K562 (cell line): Measurements from ENCODE around the gene DPP3. TPM values are rescaled to one million over a fixed set of nuclear protein-coding genes. Genes with fewer than 3 reads are reported as not detected.
A peak's percentile ranks its signal among the peaks of the same experiment; 100 is the strongest.

Experiments used
- ATAC-seq: fragments of 200-7000 bp; cut with Tn5 transposase; 3 replicates; pipeline ENCODE4 v1.9.1; 2020; ENCODE audit warnings: moderate library complexity
- BruUV-seq: library from RNA; stranded (reverse); fragments of 400-500 nt; replicated peaks from 2 replicates; lab custom pipeline; 2021; lab: Mats Ljungman, UMichigan
- CTCF ChIA-PET: fragments of 300-600 bp; formaldehyde crosslinking; extraction: SDS; loops from one replicate; lab custom pipeline; 2021; ENCODE audit warnings: low intra/inter-chr PET ratio; lab: Yijun Ruan, JAX
- POLR2A ChIA-PET: fragments of 300-600, 350-650 bp; sonication (Branson Sonifier 250); formaldehyde crosslinking; extraction: SDS; loops from one replicate; lab custom pipeline; 2021; ENCODE audit warnings: antibody characterized with exemption, inconsistent platforms; lab: Yijun Ruan, JAX
- DNase-seq, 4 experiments: peaks; one replicate each; pipeline versions ENCODE4 v3.0.0 to v3.0.0-alpha.2; 2011 to 2018; ENCODE audit warnings: low spot score in 3 of 4, mixed read lengths in 3 of 4; ENCODE audit errors: extremely low read depth in 1 of 4
- FAIRE-seq: peaks from 2 replicates; lab custom pipeline; 2011; peaks lifted over from hg19 to GRCh38; lab: Jason Lieb, UNC
- H2AFZ ChIP-seq: 2 replicates; pipeline ENCODE4 v1.6.0; 2011; ENCODE audit warnings: low read depth, low read length, control low read depth, inconsistent platforms
- H3K27ac ChIP-seq: fragments of 200-600 bp; 3 replicates; pipeline ENCODE4 v1.8.0; 2011; ENCODE audit warnings: low read depth, mild to moderate bottlenecking, control low read depth, inconsistent platforms, low read length, moderate library complexity, mixed read lengths; ENCODE audit errors: extremely low read depth
- H3K27me3 ChIP-seq, 2 experiments: fragments of 300-600 bp in 1 of 2; 2 replicates in 1 of 2; 3 replicates in 1 of 2; pipeline versions ENCODE4 v1.6.0 to v1.8.0; 2011; ENCODE audit warnings: inconsistent platforms in 2 of 2, low read length in 2 of 2, mild to moderate bottlenecking in 1 of 2, mixed read lengths in 1 of 2, moderate library complexity in 1 of 2; ENCODE audit not compliant: control insufficient read depth in 2 of 2, insufficient read depth in 2 of 2
- H3K36me3 ChIP-seq: fragments of 300-600 bp; 3 replicates; pipeline ENCODE4 v1.8.0; 2011; ENCODE audit warnings: mild to moderate bottlenecking, low read length, inconsistent platforms; ENCODE audit not compliant: control insufficient read depth, insufficient read depth
- H3K4me1 ChIP-seq, 2 experiments: fragments of 200-600 bp in 1 of 2; replicated peaks in 1 of 2; 2 replicates in 1 of 2; 3 replicates in 1 of 2; pipeline versions ENCODE4 v1.5.1 to v1.8.0; 2011; ENCODE audit warnings: inconsistent platforms in 2 of 2, low read length in 2 of 2, mild to moderate bottlenecking in 1 of 2, mixed read lengths in 1 of 2, moderate library complexity in 1 of 2; ENCODE audit not compliant: control insufficient read depth in 2 of 2, insufficient read depth in 2 of 2
- H3K4me2 ChIP-seq: 2 replicates; pipeline ENCODE4 v1.6.1; 2011; ENCODE audit warnings: low read length, control low read depth, inconsistent platforms, mixed read lengths; ENCODE audit not compliant: insufficient read depth
- H3K4me3 ChIP-seq: fragments of 200-600 bp; sonication (generic), shearing (Covaris generic); 2 replicates; pipeline ENCODE4 v1.5.1; 2016; ENCODE audit warnings: control low read depth, inconsistent platforms
- H3K79me2 ChIP-seq: fragments of 200-600 bp; 3 replicates; pipeline ENCODE4 v1.8.0; 2011; ENCODE audit warnings: low read length, inconsistent platforms; ENCODE audit not compliant: control insufficient read depth, insufficient read depth
- H3K9ac ChIP-seq, 2 experiments: 2 replicates each; pipeline versions ENCODE4 v1.6.0 to v1.6.1; 2011; ENCODE audit warnings: low read depth in 2 of 2, low read length in 2 of 2, control low read depth in 1 of 2, inconsistent platforms in 1 of 2, mild to moderate bottlenecking in 1 of 2, mixed read lengths in 1 of 2; ENCODE audit not compliant: insufficient read depth in 1 of 2
- H3K9me1 ChIP-seq: one replicate; pipeline ENCODE4 v1.6.0; 2011; ENCODE audit warnings: inconsistent platforms, mild to moderate bottlenecking, low read length, moderate library complexity; ENCODE audit not compliant: control insufficient read depth, insufficient read depth
- H3K9me3 ChIP-seq: replicated peaks from 2 replicates; pipeline ENCODE4 v1.5.1; 2011; ENCODE audit warnings: low read depth, low read length, inconsistent platforms; ENCODE audit not compliant: control insufficient read depth, insufficient read depth
- H4K20me1 ChIP-seq: replicated peaks from 2 replicates; pipeline ENCODE4 v1.6.1; 2011; ENCODE audit warnings: low read length, inconsistent platforms, mixed read lengths; ENCODE audit not compliant: control insufficient read depth, insufficient read depth
- CBX5 ChIP-seq: IDR thresholded peaks from 2 replicates; pipeline ENCODE4 v1.6.1; 2014; ENCODE audit warnings: low read depth, borderline replicate concordance
- CTCF ChIP-seq, 3 experiments: IDR thresholded peaks in 2 of 3; conservative IDR thresholded peaks in 1 of 3; 2 replicates each; pipeline ENCODE4 v1.5.1; 2011 to 2012; ENCODE audit warnings: low read length in 3 of 3, mild to moderate bottlenecking in 3 of 3, control low read depth in 2 of 3, improper control_type of control experiment in 1 of 3, inconsistent platforms in 1 of 3, low read depth in 1 of 3, mixed read lengths in 1 of 3, moderate library complexity in 1 of 3; ENCODE audit not compliant: insufficient read depth in 2 of 3
- FOXJ2 ChIP-seq: fragments of 200-800 bp; sonication (Bioruptor generic); IDR thresholded peaks from 2 replicates; pipeline ENCODE4 v1.6.1; 2016; ENCODE audit warnings: missing genetic modification characterization, missing compliant biosample characterization
- HDAC6 ChIP-seq: IDR thresholded peaks from 2 replicates; pipeline ENCODE4 v1.6.1; 2012; ENCODE audit warnings: low read depth, mild to moderate bottlenecking, control low read depth, inconsistent platforms, low read length, moderate library complexity
- HNRNPUL1 ChIP-seq: fragments of 200-400 bp; formaldehyde crosslinking; IDR thresholded peaks from 2 replicates; pipeline ENCODE4 v1.6.1; 2017; ENCODE audit warnings: low read length
- KLF16 ChIP-seq: IDR thresholded peaks from 2 replicates; pipeline ENCODE4 v1.6.1; 2016; ENCODE audit warnings: antibody characterized with exemption
- KLF6 ChIP-seq: fragments of 250-450 bp; sonication (Bioruptor Pico); IDR thresholded peaks from 2 replicates; pipeline ENCODE4 v1.4.0; 2020; ENCODE audit warnings: mild to moderate bottlenecking, moderate library complexity, borderline replicate concordance
- POLR2A ChIP-seq: fragments of 450-650 bp; conservative IDR thresholded peaks from 2 replicates; pipeline ENCODE4 v1.6.1; 2016
- RERE ChIP-seq: sonication (generic); formaldehyde crosslinking; IDR thresholded peaks from 2 replicates; pipeline ENCODE4 v1.8.0; 2023; ENCODE audit warnings: missing genetic modification reagents, mild to moderate bottlenecking, borderline replicate concordance
- RFX7 ChIP-seq: fragments of 250-450 bp; sonication (Bioruptor Pico); IDR thresholded peaks from 2 replicates; pipeline ENCODE4 v1.5.1; 2021; ENCODE audit warnings: mild to moderate bottlenecking
- TCF7L2 ChIP-seq: fragments of 150-350 bp; IDR thresholded peaks from 2 replicates; pipeline ENCODE4 v1.6.1; 2016; ENCODE audit warnings: low read depth, mild to moderate bottlenecking, low read length, moderate library complexity
- TOE1 ChIP-seq, 2 experiments: fragments of 450-650 bp in 1 of 2; sonication (generic) in 1 of 2; formaldehyde crosslinking in 1 of 2; IDR thresholded peaks; 2 replicates each; pipeline versions ENCODE4 v1.7.1 to v1.8.0; 2016 to 2022; ENCODE audit warnings: borderline replicate concordance in 2 of 2, mild to moderate bottlenecking in 2 of 2, antibody characterized with exemption in 1 of 2, inconsistent platforms in 1 of 2, low read depth in 1 of 2, missing genetic modification reagents in 1 of 2, moderate library complexity in 1 of 2
- ZNF57 ChIP-seq: fragments of 450-650 bp; formaldehyde crosslinking; IDR thresholded peaks from 2 replicates; pipeline ENCODE4 v1.4.0; 2020; ENCODE audit warnings: mild to moderate bottlenecking, moderate library complexity
- WGBS: fragments of 100-300 bp; shearing (Covaris generic); methylation state at CpG from one replicate; pipeline ENCODE4 v1.1.6; 2016; ENCODE audit warnings: low coverage, mixed read lengths; ENCODE audit not compliant: insufficient coverage; ENCODE audit errors: missing lambda C conversion rate; 5-methylcytosine and 5-hydroxymethylcytosine counted together
- in situ Hi-C: fragments of 300-500 bp; cut with MboI; formaldehyde crosslinking; loops from 4 replicates; pipeline ENCODE4 v1.15.0; 2018; ENCODE audit warnings: inconsistent platforms, mixed read lengths
- intact Hi-C: fragments of 100-400 bp; cut with micrococcal nuclease; formaldehyde crosslinking; loops from 2 replicates; pipeline ENCODE4 v1.14.2; 2022
- polyA plus RNA-seq, 8 experiments: library from polyadenylated mRNA; depleted of rRNA in 4 of 8; stranded (reverse) in 5 of 8; unstranded in 3 of 8; fragments of >200 nt; fragmentation: Nextera tagmentation in 2 of 8; fragmentation: Illumina TruSeq in 1 of 8; extraction: Ambion mirVana in 2 of 8; extraction: Trizol in 1 of 8; gene quantifications; 2 replicates each; pipeline versions ENCODE4 v1.2.1 to v1.2.3, GENCODE V29; 2011 to 2014; ENCODE audit warnings: inconsistent platforms in 1 of 8, missing spikeins in 1 of 8
- total RNA-seq, 7 experiments: library from RNA; depleted of rRNA in 6 of 7; stranded (reverse); fragments of >200 nt in 6 of 7; fragmentation: Illumina TruSeq in 2 of 7; extraction: Trizol in 2 of 7; gene quantifications; 2 replicates each; pipeline versions ENCODE4 v1.2.1 to v1.2.3, GENCODE V29; 2011 to 2021; ENCODE audit warnings: low replicate concordance in 1 of 7

The DPP3 gene
- total and polyA plus RNA-seq, 9 of the 15 experiments (the other 6 are each of a cell fraction or from before 2014, with no cell fraction given), result 3.7 to 69.2 (median 43.3) TPM

- peak; percentile 83; the same call in 1 of the 2 replicates for TF ChIP-seq FOXJ2 (tag)
- peak; percentile 78 for TF ChIP-seq POLR2A
- TF ChIP-seq CBX5, result no peak
- no peak for TF ChIP-seq HDAC6
- 0 out of 2 replicates have a peak, but pooled peaks have one; percentile 11 for TF ChIP-seq KLF6 (CRISPR knock-in tag)
- no peak for TF ChIP-seq RFX7 (CRISPR knock-in tag)
- TF ChIP-seq HNRNPUL1, result no peak
Observed at GRCh38 chr11:66510271-66510989, 30.2 kb downstream of the DPP3 start, which contains the start of gene BBS1 (continued).

DNA sequence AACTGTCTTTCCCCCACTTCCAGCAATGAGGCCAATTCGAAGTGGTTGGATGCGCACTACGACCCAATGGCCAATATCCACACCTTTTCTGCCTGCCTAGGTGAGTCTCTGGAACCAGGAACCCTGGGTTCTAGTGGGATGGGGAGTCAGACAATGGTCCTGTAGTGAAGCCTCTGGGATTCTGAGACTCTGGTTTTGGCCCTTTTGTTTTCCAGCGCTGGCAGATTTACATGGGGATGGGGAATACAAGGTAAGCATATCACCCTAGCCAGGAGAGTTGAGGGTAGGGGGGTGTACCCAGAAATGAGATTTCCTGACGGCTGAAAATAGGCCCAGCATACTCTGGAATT is 30.7 kb downstream of the DPP3 start:
- peak overlapping the region; percentile 93 for H3K4me2 ChIP-seq
- ChIA-PET POLR2A (interaction anchor here (0.6 to 2.2 kb wide), 4 partner anchors 30 to 371 kb away, joined by 3 to 10 read pairs (median 4); partner anchors contain the start of gene DPP3), CTCF (interaction anchor here (0.8 kb wide), 1 partner anchor 103 kb away, joined by 3 read pairs; no protein-coding TSS in a partner anchor)
- H3K9me1 ChIP-seq, result peaks cover 3% of the 10 kb centered on the region
- in situ Hi-C loops (no loop called here), intact Hi-C loops (no loop called here)
- TSS peak; percentile 83 for BruUV-seq
- H3K9ac ChIP-seq, result peak overlapping the region; percentile 66 to 88
- no peak for DNase-seq
- peak overlapping the region; percentile 99 for H2AFZ ChIP-seq
- no peaks in the 10 kb centered on the region for H3K27me3 ChIP-seq
- 14% methylated on average over 5 of the region's 5 CpGs for WGBS
- peaks cover 3% of the 10 kb centered on the region; the same call in 1 of the 3 replicates for H3K36me3 ChIP-seq
- H3K4me1 ChIP-seq, result peaks cover 3 to 9% of the 10 kb centered on the region in 2 experiments; a peak in 4 of 5 replicates
- peaks cover 9% of the 10 kb centered on the region for H3K79me2 ChIP-seq
- FAIRE-seq, result no peak
- ATAC-seq, result no peak; the same call in 2 of the 3 replicates
- H3K27ac ChIP-seq, result peak overlapping the region; percentile 18; the same call in 2 of the 3 replicates
- H3K4me3 ChIP-seq, result peak overlapping the region; percentile 70
- H4K20me1 ChIP-seq, result no peaks in the 10 kb centered on the region
- no peaks in the 10 kb centered on the region for H3K9me3 ChIP-seq
- TF ChIP-seq KLF16 (no peak), CTCF (IDR thresholded peaks at IDR 0.05 in 2 of 3, conservative IDR thresholded peaks at IDR 0.05 in 1 of 3; ENCODE audit: insufficient read depth in 2 of 3, low read depth in 1 of 3, low read length in 3 of 3) (no peak), ZNF57 (no peak), RERE (CRISPR knock-in tag) (no peak), TCF7L2 (no peak), TOE1 (IDR thresholded peaks at IDR 0.05; ENCODE audit: borderline replicate concordance) (no peak), TOE1 (CRISPR knock-in tag; IDR thresholded peaks at IDR 0.05; ENCODE audit: borderline replicate concordance, low read depth) (no peak)
